OCI-LY7 (cell line): Measurements from ENCODE around the gene CHST14.

Experiments
- CTCF ChIP-seq: fragments of 200-600 bp; sonication (generic); conservative IDR thresholded peaks from 2 replicates; pipeline ENCODE4 v1.5.1; 2014; ENCODE audit warnings: mild to moderate bottlenecking, antibody characterized with exemption, low read length, moderate library complexity, mixed read lengths
- EZH2phosphoT487 ChIP-seq: fragments of 200-600 bp; sonication (generic); IDR thresholded peaks from 2 replicates; pipeline ENCODE4 v1.6.1; 2018; ENCODE audit warnings: low read depth, borderline replicate concordance, mild to moderate bottlenecking, mixed run types, antibody characterized with exemption, low read length, moderate library complexity, mixed read lengths

GRCh38 chr15:40512440-40512839, 41.7 kb downstream of the CHST14 start:
- TF ChIP-seq CTCF (no peak), EZH2phosphoT487 (no peak)
